Measurements from ENCODE around the gene CTBP2.

CTBP2 gene

DNA sequence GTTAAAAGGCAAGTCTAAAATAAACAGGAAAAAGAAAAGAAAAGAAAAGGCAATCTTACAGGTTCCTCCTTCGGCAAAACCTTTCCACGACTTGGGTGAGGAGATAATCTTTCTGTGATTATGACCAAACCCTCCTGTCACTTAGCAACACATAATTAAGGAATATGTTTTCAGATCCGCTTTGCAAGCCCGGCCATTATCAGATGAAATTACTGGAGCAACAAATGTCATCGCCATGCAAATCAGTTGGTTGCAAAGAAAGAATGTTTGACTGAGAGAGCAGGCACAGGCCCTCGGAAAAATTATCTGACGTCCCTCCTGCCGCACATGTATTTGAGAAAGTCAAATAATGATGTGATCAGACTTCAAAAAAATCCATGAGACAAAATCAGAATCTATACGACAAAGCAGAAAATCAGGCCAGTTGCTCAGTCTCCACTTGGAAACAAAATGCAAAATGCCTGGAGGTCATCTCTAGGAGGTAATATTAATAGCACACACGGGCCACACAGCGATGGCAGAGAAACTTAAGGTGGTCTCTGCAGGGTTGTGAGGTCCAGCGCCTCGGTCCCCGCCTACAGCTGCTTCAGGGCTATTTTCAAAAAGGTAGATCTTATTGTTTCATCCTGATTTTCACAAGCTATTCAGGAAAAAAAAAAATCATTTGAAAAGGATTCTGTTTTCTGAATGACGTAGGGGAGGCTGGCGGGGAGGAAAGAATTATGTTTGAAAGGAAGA lies 135.7 kb downstream of the CTBP2 start:
- DNase-seq (ENCODE audit: low read depth): no peak

DNA sequence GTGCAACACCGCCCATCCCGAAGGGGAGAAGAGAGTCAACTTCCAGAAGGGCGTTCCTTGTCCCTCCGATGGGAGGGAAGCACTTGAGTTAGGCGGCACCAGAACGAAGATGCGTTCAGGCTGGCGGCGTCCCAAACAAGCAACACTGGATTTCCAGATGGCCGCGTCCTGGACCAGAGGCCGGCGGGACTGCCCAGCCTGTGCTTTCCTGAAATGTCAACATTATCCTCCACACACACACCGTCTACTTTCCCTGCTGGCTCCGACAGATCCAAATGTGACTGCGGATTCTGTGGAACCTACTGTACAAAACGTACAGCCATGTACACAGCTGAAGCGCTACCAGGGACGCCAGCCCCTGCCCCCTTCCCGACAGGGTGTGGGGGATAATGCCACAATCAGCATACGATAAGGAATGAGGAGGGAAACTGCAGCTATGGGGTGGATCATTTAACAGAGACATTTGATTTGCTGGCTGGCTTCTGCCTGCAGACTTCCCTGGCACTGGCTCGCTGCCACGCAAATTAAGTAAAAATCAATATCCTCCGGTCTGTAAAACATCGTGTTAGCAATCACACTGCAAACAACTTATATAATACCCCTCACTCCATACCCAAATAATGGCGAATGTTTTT lies 136.4 kb downstream of the CTBP2 start:
- no peak for DNase-seq (ENCODE audit: low read depth)

DNA sequence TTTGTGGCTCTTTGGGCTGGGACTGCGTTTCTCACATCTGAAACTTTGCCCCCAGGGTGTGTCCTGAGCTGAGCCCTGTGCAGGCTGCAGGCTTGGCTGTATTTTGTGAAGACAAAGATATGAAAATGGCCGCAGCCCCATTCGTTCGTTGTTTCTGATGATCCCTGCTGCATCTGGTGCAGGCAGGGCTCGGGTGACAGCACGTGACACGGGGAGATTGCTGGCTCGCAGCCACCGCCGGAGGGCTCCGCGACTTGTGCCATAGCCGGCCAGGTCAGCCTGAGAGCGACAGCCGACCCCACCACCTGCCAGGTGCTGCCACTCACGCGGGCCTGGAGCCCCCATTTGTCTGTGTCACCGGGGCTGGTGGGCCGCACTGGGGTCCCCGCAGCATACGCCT lies 137.1 kb downstream of the CTBP2 start:
- no peak for DNase-seq (ENCODE audit: low read depth)

DNA sequence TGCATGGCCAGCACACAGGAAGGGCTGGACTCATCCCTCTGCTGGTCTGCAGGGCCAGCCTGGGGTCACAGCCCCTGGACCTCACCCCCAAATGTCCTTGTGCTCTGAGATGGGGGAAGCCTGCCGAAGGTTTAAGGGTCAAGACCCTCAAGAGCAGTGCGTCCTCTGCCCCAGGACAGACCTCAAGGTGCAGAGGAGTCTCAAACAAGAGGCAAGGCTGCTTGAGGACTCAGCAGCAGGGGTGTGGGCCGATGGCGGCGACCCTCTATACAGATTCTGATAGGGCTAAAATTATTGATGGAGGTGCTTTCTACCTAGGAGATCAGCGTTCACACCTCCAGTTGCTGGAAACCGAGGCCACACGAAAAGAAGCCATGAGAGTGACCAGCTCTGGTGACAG lies 137.7 kb downstream of the CTBP2 start:
- no peak for DNase-seq (ENCODE audit: low read depth)

DNA sequence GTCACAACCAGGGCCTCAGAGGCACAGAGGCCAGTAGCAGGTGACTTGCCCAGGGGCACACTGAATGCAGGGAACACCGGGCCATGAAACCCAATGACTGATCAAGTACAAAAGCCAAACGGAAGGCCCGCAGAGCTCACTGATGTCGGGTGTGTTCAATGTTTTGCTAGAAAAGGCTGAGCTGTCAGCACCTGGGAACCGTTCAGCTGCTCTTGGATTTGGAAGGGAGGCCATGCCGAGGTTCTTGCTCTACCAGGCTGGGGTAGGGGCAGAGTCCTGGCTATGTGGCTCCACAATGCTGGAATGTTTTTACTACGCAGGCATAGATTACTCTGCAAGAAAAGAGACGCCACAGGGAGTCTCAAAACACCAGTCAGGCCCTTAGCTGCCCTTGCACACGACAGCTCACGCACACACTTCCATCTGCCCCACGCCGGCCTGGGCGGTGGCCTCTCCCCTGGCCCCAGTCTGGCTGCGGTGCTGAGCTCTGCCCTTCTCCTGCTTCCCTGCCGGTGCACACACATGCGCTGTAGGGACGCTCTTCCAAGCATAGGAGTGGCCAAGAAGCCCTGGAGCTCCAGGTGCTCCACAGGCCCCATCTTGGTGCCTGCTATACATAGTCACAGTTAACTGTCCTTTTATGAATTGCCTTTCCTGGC lies 138.5 kb downstream of the CTBP2 start:
- DNase-seq (ENCODE audit: low read depth): no peak

DNA sequence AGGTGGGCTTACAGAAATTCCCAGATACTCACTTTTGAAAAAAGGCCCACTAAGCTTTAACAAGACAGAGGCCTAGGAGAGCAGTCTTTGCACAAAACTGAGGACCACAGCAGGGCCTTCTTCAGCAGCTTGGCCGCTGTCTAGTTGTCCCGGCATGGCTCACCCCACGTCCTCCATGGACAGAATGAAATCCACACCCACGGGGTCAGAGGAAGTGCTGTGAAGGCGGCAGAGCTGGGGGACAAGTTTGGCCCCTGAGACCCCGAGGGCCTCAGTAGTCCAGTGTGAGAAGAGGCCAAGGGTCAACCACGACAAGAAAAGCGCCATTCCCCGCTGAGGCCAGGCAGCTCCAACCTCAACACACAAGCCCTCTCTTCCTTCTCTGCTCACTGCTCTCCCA lies 139.5 kb downstream of the CTBP2 start:
- no peak for DNase-seq (ENCODE audit: low read depth)

DNA sequence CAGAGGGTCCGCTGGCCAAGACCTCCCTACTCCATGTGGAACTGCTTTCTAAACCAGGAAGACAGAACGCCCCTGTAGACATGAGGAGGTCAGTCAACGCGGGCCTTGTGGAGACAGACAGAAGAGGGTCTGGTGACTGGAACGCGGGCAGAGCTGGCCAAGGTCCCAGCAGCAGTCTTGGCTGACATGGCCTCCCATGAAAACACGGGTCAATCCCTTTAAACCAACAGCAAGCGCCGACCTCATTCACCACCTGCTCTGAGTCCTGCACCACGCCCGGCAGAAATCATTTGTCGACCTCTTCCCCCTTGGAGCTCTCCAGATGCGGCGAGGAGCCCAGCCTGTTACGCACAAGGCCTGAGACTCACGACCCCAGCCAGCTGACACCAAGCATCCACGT lies 140.0 kb downstream of the CTBP2 start:
- DNase-seq (ENCODE audit: low read depth): no peak

DNA sequence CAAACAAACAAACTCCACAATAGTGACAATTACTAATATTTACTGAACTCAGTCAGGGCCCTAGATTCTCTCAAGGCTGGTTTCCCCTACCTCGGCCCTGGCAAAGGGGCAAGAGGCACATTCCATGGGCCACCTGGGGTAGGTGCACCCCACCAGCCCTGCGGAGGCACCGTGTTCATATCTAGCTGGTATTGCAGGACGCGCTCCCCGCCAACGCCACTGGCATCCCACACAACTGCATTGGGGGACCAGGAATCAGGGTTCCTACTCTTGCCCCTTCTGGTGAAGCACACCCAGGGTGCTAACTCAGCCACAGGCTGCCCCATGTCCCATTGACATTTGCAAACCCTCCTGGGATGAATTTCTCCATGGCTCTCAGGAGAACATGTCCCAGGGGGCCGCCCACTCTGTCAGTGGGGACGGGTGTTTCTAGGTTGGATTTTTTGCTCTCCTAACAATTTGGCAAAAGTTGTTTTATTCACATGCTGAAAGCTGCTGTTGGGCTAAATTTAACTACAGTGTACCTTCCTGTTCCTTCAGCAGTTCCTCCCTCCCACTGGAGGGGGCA lies 141.7 kb downstream of the CTBP2 start:
- DNase-seq (ENCODE audit: low read depth): no peak

DNA sequence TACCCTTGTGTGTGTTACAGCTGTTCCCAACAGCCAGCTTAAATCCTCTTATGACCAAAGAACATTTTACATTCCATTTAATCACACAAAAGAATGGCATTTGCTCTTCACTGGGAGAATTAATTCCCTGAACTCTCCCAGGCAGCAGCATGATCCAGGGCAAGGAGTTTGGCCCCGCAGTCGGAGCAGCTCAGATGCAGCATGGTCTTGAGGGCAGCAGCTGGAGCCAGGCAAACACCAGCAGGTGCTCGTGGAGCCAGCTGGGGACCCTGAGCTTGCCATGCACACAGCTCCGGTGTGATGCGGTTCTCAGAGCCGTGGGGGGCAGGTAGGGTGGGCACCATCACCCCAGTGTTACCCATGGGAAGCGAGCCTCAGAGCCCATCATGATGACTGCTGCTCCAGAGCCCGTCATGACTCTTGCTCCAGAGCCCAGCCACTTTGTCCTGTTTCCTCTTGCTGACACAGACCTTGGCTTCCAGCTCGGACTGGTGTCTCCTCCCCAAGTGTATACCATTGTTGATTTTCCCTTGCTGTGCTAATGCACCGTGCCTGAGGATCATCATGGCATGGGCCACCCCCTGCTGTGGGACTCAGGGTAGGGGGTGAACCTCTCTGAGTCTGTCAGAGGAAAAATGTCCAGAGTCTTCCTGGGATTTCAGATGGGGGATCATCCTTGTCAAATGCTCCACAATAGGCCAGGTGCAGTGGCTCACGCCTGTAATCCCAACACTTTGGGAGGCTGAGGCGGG lies 142.6 kb downstream of the CTBP2 start:
- DNase-seq (ENCODE audit: low read depth): no peak

DNA sequence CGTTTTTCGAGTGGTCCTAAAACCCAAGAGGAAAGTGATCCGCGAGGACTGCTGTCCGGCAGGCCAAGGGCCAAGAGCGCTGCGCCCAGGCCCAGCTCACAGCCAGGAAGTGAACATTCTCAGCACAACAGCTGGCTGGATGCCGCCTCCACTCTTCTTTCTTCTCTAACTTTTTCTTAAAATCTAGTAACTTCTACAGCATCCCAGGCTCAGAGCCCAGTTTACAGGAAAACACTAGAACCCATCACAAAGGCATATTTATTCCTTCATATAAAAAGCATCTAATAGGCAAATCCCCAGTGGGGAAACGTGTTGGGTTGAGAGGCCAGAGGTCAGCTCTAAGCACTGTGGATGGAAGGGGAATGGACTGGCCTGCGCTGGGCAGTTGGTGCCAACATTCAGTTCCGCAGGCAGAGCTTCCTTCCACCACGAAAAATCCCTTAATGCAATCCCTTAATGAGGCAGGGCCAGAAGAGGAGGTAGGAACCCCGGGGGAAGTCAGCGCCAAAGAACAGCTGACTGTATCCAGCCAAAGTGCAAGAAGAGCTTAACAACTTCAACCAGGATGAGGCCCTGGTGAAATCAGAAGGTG lies 143.7 kb downstream of the CTBP2 start:
- DNase-seq (ENCODE audit: low read depth): no peak

DNA sequence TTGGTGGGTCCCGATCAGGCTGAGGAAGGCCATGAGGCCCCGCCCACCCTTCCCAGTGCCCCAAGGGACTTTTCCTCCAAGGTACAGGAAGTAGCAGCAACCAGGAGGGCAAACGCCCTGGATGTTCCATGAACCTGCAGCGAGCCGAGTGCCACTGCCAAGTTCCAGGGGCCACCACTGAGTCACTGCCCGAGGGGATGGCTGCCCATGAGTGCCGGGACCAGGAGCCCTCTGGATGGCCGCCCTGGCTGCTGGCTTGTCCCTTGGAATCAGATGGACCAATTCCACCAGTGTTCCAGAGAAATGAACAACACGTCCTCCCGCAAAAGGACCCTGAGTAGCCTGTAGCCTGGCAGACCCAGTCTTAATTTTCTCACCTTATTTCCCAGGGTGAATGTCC lies 144.2 kb downstream of the CTBP2 start:
- no peak for DNase-seq (ENCODE audit: low read depth)

DNA sequence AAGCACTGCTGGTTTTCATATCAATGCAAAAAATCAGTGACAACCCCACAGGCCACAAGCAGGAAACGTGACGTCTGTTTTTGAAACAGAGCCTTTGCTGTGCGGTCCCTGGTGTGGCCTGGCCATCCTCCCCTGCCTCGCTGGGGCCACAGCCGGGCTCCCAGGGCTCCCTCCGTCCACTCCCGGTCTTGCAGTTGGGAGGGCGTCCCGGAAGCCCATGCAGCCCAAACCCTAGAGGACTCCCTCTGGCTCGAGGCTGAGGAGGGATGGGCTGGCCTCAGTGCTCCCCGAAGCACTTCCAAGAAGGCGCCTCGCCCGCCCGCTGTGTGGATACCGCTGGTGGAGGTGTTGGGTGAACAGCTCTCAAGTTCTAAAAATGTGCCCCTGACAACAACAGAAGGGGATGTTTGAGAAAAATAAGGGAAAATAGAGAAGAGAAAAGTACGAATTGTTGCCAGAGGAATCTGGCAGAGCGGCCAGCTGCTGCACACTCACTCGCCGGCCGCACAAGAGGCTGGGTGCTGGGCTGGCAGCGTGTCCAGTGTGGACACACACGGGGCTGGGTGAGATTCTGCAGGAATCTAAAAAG lies 144.9 kb downstream of the CTBP2 start:
- no peak for DNase-seq (ENCODE audit: low read depth)

DNA sequence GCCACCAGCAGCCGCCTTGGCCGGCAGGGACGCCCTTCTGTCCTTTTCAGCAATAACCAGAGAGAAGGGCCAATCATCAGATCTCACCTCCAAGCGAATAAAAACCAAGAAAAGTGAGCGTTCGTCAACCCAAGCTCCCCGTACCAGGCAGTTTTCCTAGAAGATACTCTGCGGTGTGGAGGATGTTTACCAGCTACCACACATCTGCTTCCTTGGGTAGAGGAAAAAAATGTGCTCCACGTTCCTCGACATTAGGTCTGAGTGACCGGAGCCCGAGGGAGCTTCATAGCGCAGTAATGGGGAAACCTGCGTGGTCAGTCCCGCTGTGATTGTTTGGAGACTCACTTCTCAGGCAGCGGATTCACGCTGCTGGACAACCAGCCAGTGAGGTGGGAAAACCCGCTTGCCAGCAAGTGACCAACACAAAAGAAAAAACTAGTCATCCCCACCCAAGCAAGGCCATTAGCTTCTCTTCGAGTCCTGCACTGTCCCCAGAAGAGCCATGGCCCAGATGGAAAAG lies 145.5 kb downstream of the CTBP2 start:
- DNase-seq (ENCODE audit: low read depth): no peak

DNA sequence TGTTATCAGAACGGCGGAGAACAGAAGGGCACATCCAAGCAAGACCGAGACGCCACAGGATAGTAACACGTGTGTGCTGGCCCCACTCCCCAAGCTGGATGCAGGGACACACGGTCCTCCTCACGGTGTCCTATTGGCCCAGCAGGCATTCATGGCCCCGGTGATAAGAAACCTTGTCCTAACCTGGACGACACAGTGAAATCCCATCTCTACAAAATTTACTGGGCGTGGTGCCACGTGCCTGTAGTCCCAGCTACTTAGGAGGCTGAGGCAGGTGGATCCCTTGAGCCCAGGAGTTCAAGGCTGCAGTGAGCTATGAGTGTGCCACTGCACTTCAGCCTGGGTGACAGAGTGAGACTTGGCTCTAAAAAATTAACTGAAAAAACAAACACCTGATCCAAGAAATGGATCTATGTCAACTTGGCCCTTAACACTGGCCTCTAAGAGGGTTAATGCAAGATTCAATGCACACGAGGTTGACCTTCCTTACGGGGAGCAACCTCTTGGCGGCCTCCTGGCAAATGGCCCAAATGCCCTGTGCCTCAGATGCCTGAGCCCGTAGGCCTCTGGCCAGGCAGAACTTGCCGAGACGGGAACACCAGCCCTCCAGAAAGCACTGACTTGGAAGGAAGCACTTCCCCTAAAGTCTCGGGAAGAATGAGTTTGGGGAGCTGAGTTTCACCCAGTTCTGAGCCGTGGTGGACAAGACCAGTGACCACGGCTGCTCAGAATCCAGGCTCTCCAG lies 146.1 kb downstream of the CTBP2 start:
- no peak for DNase-seq (ENCODE audit: low read depth)

DNA sequence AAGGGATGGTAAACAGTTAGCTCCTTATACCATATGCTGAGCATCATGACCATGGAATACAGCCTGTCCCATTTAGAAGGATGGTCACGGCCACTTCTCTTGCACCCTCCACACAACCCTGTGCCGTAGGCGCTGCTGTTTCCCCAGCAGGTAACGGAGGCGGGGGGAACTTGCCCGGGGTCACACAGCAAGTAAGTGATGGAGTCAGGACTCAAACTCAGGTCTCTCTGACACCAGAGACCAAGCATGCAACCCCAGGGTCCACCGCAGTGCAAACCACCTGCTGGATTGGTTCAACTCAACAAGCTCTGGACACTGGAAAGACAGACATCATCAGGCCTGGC lies 146.9 kb downstream of the CTBP2 start:
- DNase-seq (ENCODE audit: low read depth): no peak

DNA sequence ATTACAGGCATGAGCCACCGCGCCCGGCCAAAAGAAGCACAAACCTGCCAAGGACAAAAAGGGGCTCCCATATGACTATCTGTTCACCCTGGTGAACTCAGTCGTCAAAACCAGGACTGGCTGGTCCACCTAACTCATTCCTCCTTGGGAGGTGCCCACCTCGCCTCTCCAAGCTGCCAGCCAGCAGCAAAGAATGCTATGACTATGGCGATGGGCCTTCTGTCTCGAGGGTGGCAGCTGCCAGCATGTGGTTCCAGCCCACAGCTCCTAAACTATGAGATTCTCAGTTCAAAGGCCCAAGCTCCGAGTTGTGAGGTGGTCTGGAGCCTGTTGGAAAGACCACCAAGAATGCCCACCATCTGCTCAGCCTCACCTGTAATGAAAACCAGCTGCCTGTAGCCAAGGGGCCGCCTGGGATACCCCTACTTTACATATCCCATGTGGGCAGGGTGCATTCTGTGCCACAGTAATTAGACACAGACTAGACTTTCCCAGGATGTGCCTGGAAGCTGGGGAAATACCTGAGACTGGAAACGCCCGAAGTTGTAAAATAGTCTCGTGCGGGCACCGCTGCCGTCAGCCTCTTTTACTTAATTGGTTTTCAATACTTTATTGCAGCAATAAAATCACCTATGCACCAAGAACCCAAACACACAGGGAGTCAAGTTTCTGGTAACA lies 147.4 kb downstream of the CTBP2 start:
- no peak for DNase-seq (ENCODE audit: low read depth)

DNA sequence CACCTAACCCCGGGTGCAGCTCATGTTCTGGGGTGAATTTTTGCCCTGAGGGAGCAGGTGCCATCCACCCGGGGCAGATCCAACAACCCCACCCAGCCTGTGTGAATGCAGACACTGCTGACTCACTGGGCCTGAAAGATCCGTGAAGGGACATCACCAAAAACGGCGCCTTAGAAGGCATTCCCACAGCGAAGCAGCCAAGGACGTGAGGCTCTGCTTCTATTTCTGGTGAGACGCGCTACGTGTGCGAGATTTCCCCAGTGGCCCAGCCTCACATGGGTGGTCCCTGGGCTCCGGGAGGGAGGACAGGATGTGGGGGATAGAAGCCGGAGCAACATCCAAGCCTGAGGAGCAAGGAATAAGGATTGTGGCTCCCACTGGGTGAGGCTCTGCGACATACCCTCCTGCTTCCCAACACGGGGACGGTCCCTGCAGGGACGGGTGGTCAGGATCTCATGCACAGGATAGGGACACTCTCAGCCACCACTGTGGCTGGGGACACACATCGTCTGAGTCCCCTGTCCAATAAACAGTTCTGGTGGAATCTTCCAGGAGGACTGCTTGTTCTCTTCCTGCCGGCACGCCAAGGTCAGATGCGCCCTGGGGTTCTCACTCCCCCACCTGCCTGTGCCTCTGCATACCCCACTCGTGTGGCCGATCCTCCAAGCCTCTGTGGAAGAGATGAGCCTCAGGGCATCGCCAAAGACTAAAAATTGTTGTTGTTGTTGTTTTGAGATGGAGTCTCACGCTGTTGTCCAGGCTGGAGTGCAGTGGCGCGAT lies 148.2 kb downstream of the CTBP2 start:
- no peak for DNase-seq (ENCODE audit: low read depth)

DNA sequence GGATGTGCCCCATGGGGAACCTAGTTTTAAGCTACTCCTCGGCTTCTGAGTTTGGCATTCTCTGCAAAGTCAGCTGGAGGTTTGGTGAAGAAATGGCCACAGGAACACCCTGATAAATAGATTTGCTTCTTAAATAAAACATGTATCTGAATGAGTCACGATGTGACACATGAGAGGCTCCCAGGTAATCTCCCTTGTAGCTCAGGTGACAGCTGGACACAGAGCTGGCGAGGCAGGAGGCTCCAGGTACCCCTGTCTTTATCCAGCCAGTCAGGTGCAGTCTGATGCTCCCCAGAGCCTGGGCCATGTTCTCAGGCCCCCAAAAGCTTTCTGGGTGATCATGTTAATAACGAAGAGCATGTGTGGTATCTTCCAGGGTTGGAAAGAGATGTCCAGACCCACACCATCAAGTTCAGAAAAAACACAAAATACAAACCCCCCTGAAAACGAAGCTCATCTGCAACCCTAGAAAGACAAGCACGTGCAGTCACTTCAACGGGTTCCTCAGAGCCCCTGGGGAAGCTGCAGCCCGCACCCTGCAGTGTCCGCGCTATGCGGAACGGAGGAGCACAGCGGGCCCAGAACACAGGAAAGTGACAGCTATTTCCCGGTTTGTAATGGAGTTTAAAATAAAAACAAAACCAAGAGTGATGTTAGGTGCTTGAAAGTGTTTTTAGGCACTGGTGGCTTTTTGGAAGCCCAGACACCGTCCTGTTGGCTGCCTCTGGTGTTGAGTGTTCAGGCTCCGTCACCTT lies 149.0 kb downstream of the CTBP2 start:
- no peak for DNase-seq (ENCODE audit: low read depth)

DNA sequence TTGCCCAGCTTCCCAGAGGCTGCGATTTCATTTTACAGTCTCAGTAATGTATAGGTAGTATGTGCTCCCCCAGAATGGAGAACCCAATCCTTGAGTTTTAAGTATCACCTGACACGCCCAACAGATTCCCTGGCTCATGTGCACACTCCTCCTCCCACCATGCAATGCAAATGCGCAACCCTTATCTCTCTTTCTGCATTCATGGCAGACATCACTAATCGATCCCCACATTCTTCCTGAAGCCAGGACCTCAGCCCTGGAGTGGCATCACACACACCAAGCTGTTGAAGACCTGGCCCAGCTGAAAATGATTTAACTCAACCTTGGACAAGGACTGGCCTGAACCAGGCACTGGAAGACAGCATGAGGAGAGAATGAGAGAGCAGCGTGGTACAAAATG lies 150.0 kb downstream of the CTBP2 start:
- no peak for DNase-seq (ENCODE audit: low read depth)
